Testis (tissue), 3 donors: Measurements from ENCODE around the gene B3GAT2. TPM values are rescaled to one million over a fixed set of nuclear protein-coding genes. Genes with fewer than 3 reads are reported as not detected.

Experiments
- DNase-seq: peaks from one replicate; pipeline ENCODE4 v3.0.0-alpha.2; 2019
- H3K27ac ChIP-seq, 2 donors: fragments of 200-600 bp; sonication (generic); one replicate each; pipeline ENCODE4 v1.5.1; 2019
- H3K27me3 ChIP-seq: fragments of 200-600 bp; sonication (generic); one replicate; pipeline ENCODE4 v1.5.1; 2019
- H3K36me3 ChIP-seq: fragments of 200-600 bp; sonication (generic); one replicate; pipeline ENCODE4 v1.5.1; 2017; ENCODE audit warnings: low read depth; ENCODE audit errors: missing control alignments
- H3K4me1 ChIP-seq: fragments of 200-600 bp; sonication (generic); one replicate; pipeline ENCODE4 v1.5.1; 2019
- H3K4me3 ChIP-seq, 2 donors: fragments of 200-600 bp; sonication (generic); one replicate each; pipeline ENCODE4 v1.5.1; 2017 to 2019
- H3K9me3 ChIP-seq: fragments of 200-600 bp; sonication (generic); one replicate; pipeline ENCODE4 v1.5.1; 2017
- POLR2A ChIP-seq: fragments of 450-650 bp; IDR thresholded peaks from one replicate; pipeline ENCODE4 v1.6.1; 2017; ENCODE audit warnings: antibody characterized with exemption, mild to moderate bottlenecking, moderate library complexity
- WGBS, 2 donors: methylation state at CpG; one replicate each; pipeline ENCODE4 v1.1.5; 2018; 5-methylcytosine and 5-hydroxymethylcytosine counted together
- intact Hi-C: fragments of 100-400 bp; cut with DNase I; formaldehyde crosslinking; loops from one replicate; pipeline ENCODE4 v1.15.1; 2023; ENCODE audit warnings: low total_unique reads
- polyA plus RNA-seq: library from polyadenylated mRNA; stranded (reverse); fragments of 350-450 nt; fragmentation: Illumina TruSeq; extraction: RNeasy Lipid Tissue Mini Kit (QIAGEN cat#74804); gene quantifications from one replicate; pipeline ENCODE4 v1.2.3, GENCODE V29; 2014; ENCODE audit warnings: low read depth, low replicate concordance; ENCODE audit not compliant: insufficient read depth
- total RNA-seq, 2 donors: library from RNA; depleted of rRNA; stranded (reverse); fragments of >200 nt; gene quantifications; one replicate each; pipeline ENCODE4 v1.2.3, GENCODE V29; 2016
- TF ChIP-seq, protein P1 (sequence below), 3 experiments: fragments of 450-650 bp in 2 of 3; fragments of 200-600 bp in 1 of 3; sonication (generic) in 1 of 3; IDR thresholded peaks; one replicate each; pipeline ENCODE4 v1.5.1; 2016 to 2019; ENCODE audit warnings: antibody characterized with exemption in 3 of 3, mild to moderate bottlenecking in 2 of 3, moderate library complexity in 1 of 3

Gene B3GAT2
- total and polyA plus RNA-seq, 3 donors from 2014 or later, result 1.4 to 2.2 (median 1.6) TPM

DNA sequence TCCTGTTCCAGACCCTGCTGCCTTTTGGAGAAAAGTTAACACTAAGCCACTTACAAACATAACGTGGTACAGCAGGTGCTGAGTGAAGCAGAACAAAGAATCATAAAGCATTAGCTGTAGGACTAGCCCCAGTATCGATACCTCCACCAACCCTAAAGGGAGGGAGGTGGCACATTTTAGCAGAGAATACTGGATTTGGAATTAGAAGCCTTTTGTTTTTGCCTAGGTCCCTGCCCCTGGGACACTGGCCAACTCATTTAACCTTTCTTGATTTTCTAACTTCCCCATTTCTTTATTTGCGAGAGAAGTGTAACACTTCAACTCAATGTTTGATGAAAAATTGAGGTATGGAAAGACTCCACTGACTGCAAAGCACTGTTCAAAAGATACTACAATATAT is 93.5 kb downstream of the B3GAT2 start:
- Histone ChIP-seq H3K9me3 (no peaks in the 10 kb centered on the region), H3K36me3 (no peaks in the 10 kb centered on the region), H3K27me3 (no peaks in the 10 kb centered on the region), H3K4me3 (no peak overlapping the region), H3K4me1 (no peaks in the 10 kb centered on the region), H3K27ac (no peak overlapping the region)
- intact Hi-C loops, result no loop called here
- DNase-seq, result no peak
- no peak for TF ChIP-seq POLR2A
- TF ChIP-seq, protein P1, sequence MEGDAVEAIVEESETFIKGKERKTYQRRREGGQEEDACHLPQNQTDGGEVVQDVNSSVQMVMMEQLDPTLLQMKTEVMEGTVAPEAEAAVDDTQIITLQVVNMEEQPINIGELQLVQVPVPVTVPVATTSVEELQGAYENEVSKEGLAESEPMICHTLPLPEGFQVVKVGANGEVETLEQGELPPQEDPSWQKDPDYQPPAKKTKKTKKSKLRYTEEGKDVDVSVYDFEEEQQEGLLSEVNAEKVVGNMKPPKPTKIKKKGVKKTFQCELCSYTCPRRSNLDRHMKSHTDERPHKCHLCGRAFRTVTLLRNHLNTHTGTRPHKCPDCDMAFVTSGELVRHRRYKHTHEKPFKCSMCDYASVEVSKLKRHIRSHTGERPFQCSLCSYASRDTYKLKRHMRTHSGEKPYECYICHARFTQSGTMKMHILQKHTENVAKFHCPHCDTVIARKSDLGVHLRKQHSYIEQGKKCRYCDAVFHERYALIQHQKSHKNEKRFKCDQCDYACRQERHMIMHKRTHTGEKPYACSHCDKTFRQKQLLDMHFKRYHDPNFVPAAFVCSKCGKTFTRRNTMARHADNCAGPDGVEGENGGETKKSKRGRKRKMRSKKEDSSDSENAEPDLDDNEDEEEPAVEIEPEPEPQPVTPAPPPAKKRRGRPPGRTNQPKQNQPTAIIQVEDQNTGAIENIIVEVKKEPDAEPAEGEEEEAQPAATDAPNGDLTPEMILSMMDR (IDR thresholded peaks at IDR 0.05), result no peak
- WGBS, 2 donors, result 78 to 81% methylated on average over 3 of the region's 3 CpGs

DNA sequence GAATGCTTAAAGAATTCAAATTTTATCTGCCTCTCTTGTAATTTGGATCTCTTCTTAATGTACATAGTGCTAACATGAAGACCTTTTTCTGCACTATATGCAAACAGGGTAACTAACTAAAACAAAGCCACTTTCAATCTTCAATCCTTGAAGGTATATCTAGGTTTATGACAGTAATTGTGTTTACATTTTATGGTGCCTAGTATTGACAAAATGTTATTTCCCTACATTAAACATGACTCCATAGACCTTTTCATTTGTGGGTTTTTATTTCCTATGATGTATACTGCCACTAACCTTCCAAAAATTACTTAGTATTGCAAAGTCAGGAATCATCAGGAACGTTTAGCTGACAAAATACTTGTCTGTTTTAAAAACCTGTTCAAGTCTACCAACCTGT is 95.9 kb downstream of the B3GAT2 start:
- intact Hi-C loops, result no loop called here
- Histone ChIP-seq H3K36me3 (no peaks in the 10 kb centered on the region), H3K4me3 (no peak overlapping the region), H3K9me3 (no peaks in the 10 kb centered on the region), H3K27me3 (no peaks in the 10 kb centered on the region), H3K4me1 (no peaks in the 10 kb centered on the region), H3K27ac (no peak overlapping the region)
- WGBS, 2 donors, result 82 to 86% methylated on average over 1 of the region's 1 CpG
- no peak for TF ChIP-seq POLR2A
- TF ChIP-seq, protein P1 (IDR thresholded peaks at IDR 0.05), result no peak
- DNase-seq, result no peak

DNA sequence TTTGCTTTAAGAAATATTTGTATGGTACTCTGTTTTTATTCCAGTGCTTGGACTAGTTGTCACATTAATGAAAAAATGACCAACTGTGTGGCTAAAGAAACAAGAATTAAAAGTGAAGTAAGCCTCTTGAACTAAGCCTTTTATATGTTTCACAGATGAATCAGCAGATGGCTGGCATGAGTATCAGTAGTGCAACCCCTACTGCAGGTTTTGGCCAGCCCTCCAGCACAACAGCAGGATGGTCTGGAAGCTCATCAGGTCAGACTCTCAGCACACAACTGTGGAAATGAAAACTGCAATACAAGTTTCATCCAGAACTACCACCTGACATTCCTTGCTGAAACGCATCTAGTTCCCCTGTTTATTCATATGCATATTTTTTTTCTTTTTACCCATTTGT is 96.8 kb downstream of the B3GAT2 start:
- Histone ChIP-seq H3K4me3 (no peak overlapping the region), H3K36me3 (no peaks in the 10 kb centered on the region), H3K4me1 (no peaks in the 10 kb centered on the region), H3K27ac (no peak overlapping the region), H3K9me3 (no peaks in the 10 kb centered on the region), H3K27me3 (no peaks in the 10 kb centered on the region)
- no peak for TF ChIP-seq POLR2A
- TF ChIP-seq, protein P1 (IDR thresholded peaks at IDR 0.05), result no peak
- DNase-seq, result no peak
- WGBS, 2 donors, result 63 to 83% methylated on average over 1 of the region's 1 CpG
- intact Hi-C loops, result no loop called here

DNA sequence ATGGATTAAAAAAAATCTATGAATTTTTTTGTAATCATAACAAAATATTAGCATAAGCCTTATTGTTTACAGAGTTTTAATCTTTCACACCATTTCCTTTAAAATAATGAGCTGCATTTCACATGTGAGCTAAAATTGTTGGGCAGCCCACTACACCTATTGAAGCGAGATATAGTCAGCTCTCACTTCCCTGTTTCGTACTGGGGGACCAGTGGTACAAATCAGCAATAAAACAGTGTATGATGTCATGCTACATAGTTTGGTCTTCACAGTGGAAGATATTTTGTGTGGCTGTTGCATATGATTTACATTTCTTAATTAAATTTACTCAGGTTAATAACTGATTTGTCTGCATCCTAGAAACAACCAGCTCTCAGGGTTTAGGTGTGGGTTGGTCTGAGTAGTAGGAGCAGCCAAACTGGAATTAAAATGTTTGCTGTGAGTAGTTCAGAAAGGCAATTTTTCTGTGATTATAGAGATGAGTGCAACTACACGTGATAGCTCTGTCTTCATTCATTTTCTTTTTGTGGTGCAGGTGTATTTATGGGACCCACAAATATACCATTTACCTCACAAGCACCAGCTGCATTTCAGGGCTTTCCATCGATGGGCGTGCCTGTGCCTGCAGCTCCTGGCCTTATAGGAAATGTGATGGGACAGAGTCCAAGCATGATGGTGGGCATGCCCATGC is 99.3 kb downstream of the B3GAT2 start:
- Histone ChIP-seq H3K4me3 (no peak overlapping the region), H3K9me3 (no peaks in the 10 kb centered on the region), H3K27me3 (no peaks in the 10 kb centered on the region), H3K36me3 (no peaks in the 10 kb centered on the region), H3K4me1 (no peaks in the 10 kb centered on the region), H3K27ac (no peak overlapping the region)
- no peak for DNase-seq
- intact Hi-C loops, result no loop called here
- TF ChIP-seq, protein P1 (IDR thresholded peaks at IDR 0.05), result no peak
- WGBS, 2 donors, result 92 to 93% methylated on average over 5 of the region's 5 CpGs

DNA sequence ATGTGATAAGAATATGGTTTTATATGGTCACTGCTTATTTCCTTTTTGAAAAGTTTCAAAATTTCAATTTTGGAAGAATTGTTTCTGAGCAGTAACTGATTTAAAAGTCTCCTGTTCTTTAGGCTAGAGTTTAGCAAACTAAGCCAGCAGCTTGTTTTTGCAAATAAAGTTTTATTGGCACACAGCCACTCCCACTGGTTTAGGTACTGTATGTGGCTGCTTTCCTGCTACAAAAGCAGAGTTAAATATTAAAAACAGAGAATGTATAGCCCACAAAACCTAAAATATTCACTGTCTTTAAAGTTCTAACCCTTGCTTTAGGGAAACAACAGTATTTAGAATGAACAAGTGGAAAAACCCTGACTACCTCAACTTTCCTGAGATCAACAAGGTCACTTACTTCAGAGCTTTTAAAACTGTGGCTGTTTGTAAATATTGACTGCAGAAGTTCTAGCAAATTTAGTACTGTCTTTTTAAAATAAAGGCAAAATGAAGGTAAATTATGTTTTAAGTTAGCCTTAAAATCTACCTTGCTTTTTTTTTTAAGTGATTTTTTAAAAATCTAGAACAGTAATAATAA is 104.1 kb downstream of the B3GAT2 start:
- Histone ChIP-seq H3K27ac (no peak overlapping the region), H3K27me3 (no peaks in the 10 kb centered on the region), H3K9me3 (no peaks in the 10 kb centered on the region), H3K4me1 (no peaks in the 10 kb centered on the region), H3K4me3 (no peak overlapping the region), H3K36me3 (no peaks in the 10 kb centered on the region)
- intact Hi-C loops, result no loop called here
- no peak for DNase-seq
- TF ChIP-seq, protein P1 (IDR thresholded peaks at IDR 0.05), result no peak
- TF ChIP-seq POLR2A, result no peak
